Activated T-cell treated with anti-CD3 and anti-CD28 coated beads, Interleukin-2, amount 50 U/mL, for 72 hours (primary cell): ENCODE data around the gene YY1AP1. TPM values are rescaled to one million over a fixed set of nuclear protein-coding genes. Genes with fewer than 3 reads are reported as not detected.
"Not testable (repeated sequence)": the region's sequence is repeated elsewhere in the genome, so short reads cannot be mapped to it uniquely, and the experiment has no call there.

Source experiments
- ATAC-seq, 2 donors: fragments of 150-1000 bp; cut with Tn5 transposase; replicated peaks in 1 of 2; 2 replicates each; pipeline ENCODE4 v1.10.0; 2021; ENCODE audit warnings: moderate library complexity in 2 of 2, mild to moderate bottlenecking in 1 of 2
- DNase-seq, 2 donors: peaks; one replicate each; pipeline ENCODE4 v3.0.0; 2021 to 2022; ENCODE audit warnings: mixed read lengths in 1 of 2
- H3K27ac Mint-ChIP-seq: one replicate; pipeline ENCODE4 v1.8.0; 2022; ENCODE audit warnings: mild to moderate bottlenecking, moderate library complexity, mixed read lengths
- H3K27me3 Mint-ChIP-seq: one replicate; pipeline ENCODE4 v1.8.0; 2022; ENCODE audit warnings: low read depth, mixed read lengths
- H3K36me3 Mint-ChIP-seq, 2 donors: one replicate each; pipeline ENCODE4 v1.8.0; 2022; ENCODE audit warnings: mixed read lengths in 2 of 2, mild to moderate bottlenecking in 1 of 2; ENCODE audit not compliant: insufficient read depth in 2 of 2
- H3K4me1 Mint-ChIP-seq: one replicate; pipeline ENCODE4 v1.8.0; 2022; ENCODE audit warnings: low read depth, mixed read lengths
- H3K4me3 Mint-ChIP-seq, 2 donors: one replicate each; pipeline ENCODE4 v1.8.0; 2022; ENCODE audit warnings: mild to moderate bottlenecking in 2 of 2, mixed read lengths in 2 of 2, moderate library complexity in 2 of 2
- H3K9me3 Mint-ChIP-seq, 2 donors: one replicate each; pipeline ENCODE4 v1.8.0; 2022; ENCODE audit warnings: mixed read lengths in 2 of 2
- total RNA-seq, 2 donors: library from RNA; stranded (reverse); gene quantifications; one replicate each; pipeline ENCODE4 v1.2.3, GENCODE V29; 2022

Gene YY1AP1, protein sequence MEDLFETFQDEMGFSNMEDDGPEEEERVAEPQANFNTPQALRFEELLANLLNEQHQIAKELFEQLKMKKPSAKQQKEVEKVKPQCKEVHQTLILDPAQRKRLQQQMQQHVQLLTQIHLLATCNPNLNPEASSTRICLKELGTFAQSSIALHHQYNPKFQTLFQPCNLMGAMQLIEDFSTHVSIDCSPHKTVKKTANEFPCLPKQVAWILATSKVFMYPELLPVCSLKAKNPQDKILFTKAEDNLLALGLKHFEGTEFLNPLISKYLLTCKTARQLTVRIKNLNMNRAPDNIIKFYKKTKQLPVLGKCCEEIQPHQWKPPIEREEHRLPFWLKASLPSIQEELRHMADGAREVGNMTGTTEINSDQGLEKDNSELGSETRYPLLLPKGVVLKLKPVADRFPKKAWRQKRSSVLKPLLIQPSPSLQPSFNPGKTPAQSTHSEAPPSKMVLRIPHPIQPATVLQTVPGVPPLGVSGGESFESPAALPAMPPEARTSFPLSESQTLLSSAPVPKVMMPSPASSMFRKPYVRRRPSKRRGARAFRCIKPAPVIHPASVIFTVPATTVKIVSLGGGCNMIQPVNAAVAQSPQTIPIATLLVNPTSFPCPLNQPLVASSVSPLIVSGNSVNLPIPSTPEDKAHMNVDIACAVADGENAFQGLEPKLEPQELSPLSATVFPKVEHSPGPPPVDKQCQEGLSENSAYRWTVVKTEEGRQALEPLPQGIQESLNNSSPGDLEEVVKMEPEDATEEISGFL
- 10 to 100 TPM; 94.5 to 98.9 TPM for total RNA-seq

DNA sequence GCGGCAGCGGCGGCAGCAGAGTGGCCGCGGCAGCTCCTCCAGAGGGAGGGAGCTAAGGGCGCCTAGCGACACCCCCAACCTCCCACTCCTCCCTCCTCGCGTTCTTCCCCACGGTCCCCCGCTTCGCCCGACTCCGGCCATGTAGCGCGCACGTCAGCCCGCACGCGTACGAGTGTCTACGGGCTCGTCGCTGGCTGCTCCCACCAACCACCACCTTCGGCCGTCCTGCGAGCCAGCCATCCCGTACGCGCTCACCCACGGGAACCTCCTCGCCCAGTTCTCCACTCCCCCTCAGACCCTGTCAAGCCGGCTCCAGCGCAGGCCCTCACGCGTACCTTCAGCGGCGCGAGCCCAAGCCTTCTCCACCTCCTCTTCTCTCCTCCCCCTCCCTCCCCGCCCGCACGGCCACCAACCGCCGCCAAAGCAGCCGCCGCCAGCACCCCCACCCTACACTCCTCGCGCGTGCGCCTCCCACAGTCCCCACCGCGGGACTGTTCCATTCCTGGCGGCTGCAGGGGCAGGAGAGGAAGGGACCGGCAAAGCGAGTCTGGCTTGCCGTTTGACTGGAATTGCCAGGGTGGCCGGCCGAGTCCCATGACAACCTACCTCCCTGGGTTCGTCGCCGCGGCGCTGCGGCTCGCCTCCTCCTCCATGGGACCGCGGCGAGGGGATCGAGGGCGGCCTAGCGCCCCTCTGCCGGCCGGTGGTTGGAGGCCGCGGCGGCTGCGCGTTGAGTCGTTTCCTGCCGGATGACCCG, at the start of gene YY1AP1:
TSS of gene YY1AP1 (minus strand) at position 451 of the 757 bp plus-strand sequence. CDS start 8,338 bp downstream, outside the sequence.
- Mint-ChIP-seq H3K4me1 (peaks cover 75% of the 10 kb centered on the region), H3K9me3 (no peaks in the 10 kb centered on the region), H3K4me3 (peak within 1 kb of the TSS; percentile 92 to 95), H3K36me3 (peaks cover 7 to 38% of the 10 kb centered on the region in 2 donors), H3K27me3 (no peaks in the 10 kb centered on the region), H3K27ac (peak within 1 kb of the TSS; percentile 95)
- peak; percentile 92 to 93 for DNase-seq
- ATAC-seq = peak; percentile 90 to 91

DNA sequence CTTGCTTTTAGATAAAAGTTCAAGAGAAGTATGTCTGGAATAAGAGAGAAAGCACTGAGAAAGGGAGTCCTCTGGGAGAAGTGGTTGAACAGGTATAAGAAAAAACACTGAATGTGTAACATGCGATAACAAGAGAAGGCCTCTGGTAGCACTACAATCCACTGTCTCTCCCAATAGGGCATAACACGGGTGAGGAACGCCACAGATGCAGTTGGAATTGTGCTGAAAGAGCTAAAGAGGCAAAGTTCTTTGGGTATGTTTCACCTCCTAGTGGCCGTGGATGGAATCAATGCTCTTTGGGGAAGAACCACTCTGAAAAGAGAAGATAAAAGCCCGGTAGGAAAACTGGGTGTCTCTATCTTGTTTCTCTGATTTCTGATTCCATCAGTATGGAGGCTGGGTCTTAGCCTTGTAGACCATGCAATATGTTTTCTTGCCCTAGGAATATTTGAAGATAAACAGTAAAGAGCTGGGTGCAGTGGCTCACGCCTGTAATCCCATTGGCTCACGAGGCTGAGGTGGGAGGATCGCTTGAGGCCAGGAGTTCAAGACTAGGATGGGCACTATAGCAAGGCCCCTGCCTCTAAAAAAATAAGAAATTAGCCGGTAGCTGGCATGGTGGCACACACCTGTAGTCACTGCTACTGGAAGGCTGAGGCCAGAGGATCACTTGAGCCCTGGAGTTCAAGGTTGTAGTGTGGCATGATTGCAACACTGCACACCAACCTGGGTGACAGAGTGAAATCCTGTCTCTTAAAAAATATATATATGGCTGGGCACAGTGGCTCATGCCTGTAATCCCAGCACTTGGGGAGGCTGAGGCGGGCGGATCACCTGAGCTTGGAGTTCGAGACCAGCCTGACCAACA, 40.7 kb upstream of the YY1AP1 start:
- Mint-ChIP-seq H3K4me3 (no peak overlapping the region), H3K36me3 (peaks cover 5 to 12% of the 10 kb centered on the region in 2 donors)

DNA sequence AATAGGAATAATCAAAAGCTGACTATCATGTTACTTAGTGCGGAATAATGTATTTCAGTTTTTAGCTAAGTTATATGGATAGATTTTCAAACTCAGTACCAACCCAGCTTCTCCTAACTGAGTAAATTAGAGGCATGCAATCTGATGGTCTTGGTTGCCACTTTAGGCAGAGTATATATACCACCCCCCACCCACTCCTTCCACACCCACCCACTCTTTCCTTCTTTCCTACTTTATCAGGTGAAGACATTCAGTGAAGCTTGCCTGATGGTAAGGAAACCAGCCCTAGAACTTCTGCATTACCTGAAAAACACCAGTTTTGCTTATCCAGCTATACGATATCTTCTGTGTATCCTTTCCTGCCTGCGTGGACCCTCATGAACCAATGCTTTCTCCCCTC, 36.6 kb upstream of the YY1AP1 start:
- Mint-ChIP-seq H3K4me3 (no peak overlapping the region), H3K36me3 (peaks cover 3 to 8% of the 10 kb centered on the region in 2 donors), H3K27me3 (no peaks in the 10 kb centered on the region), H3K9me3 (no peaks in the 10 kb centered on the region), H3K4me1 (no peaks in the 10 kb centered on the region), H3K27ac (no peak overlapping the region)
- DNase-seq = no peak
- ATAC-seq = no peak

More for the DNA sequence above, 40.7 kb upstream of the YY1AP1 start:
- ATAC-seq (no peak), DNase-seq (peak; percentile 23 to 26)
- H3K27ac Mint-ChIP-seq = peak overlapping the region; percentile 12
- no peaks in the 10 kb centered on the region for H3K9me3 Mint-ChIP-seq
- H3K27me3 Mint-ChIP-seq = no peaks in the 10 kb centered on the region
- H3K4me1 Mint-ChIP-seq = no peaks in the 10 kb centered on the region

DNA sequence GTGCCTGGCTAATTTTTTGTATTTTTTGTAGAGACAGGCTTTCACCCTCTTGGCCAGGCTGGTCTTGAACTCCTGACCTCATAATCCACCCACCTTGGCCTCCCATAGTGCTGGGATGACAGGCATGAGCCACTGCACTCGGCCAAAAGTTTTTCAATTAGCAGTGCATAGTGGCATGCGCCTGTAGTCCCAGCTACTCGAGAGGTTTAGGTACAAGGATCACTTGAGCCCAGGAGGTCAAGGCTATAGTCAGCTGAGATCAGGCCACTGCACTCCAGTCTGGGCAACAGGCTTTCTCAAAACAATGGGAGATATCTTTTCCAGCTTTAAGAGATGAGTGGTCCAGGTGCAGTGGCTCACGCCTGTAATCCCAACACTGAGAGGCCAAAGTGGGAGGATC, 31.1 kb upstream of the YY1AP1 start:
- Mint-ChIP-seq H3K27ac (no peak overlapping the region), H3K27me3 (no peaks in the 10 kb centered on the region), H3K36me3 (peaks cover 0 to 9% of the 10 kb centered on the region in 2 donors), H3K4me3 (no peak overlapping the region), H3K4me1 (peaks cover 14% of the 10 kb centered on the region), H3K9me3 (no peaks in the 10 kb centered on the region)
- no peak for ATAC-seq
- no peak for DNase-seq

DNA sequence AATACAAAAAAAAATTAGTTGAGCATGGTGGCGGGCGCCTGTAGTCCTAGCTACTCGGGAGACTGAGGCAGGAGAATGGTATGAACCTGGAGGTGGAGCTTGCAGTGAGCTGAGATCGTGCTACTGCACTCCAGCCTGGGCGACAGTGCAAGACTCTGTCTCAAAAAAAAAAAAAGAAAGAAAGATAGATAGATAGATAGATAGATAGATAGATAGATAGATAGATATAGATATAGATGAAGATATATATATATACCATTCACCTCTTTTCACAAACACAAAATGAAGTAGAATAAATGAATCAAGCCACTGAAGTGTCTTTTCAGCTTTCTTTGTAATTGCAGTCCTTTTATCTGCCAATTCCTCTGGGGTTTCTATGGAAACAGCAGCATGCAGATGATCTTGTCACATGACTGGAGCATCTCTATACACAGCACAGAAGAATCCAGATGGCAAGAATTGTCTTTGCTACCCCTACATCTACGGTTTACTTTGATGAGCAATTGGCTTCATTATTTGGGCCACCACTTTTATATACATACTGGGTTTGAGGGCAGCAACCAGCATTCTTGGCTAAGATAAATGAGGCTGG, 30.0 kb upstream of the YY1AP1 start:
- not testable (repeated sequence) for H3K9me3 Mint-ChIP-seq, ATAC-seq, H3K27me3 Mint-ChIP-seq, DNase-seq, H3K4me3 Mint-ChIP-seq, H3K27ac Mint-ChIP-seq
- H3K36me3 Mint-ChIP-seq = peaks cover 0 to 13% of the 10 kb centered on the region in 2 donors
- peaks cover 14% of the 10 kb centered on the region for H3K4me1 Mint-ChIP-seq

DNA sequence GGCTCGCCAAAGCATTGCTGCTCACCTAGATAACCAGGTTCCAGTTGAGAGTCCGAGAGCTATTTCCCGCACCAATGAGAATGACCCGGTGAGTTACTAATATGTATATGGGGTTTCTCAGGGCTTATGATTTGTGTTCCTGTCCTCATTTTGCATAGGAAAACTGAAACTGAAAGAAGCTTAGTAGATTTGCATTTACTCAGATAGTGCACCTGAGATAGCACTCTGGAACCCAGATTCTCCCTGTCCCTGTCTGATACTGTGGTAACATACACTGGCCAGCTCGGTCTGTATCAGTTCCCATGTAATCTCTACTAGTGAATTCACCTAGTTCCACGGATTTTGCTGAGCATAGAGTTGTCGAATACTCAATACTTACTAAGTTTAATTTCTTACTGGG, 28.5 kb upstream of the YY1AP1 start:
- Mint-ChIP-seq H3K4me3 (no peak overlapping the region), H3K36me3 (peaks cover 0 to 17% of the 10 kb centered on the region in 2 donors), H3K27me3 (no peaks in the 10 kb centered on the region), H3K27ac (no peak overlapping the region), H3K4me1 (peaks cover 14% of the 10 kb centered on the region), H3K9me3 (no peaks in the 10 kb centered on the region)
- ATAC-seq (peak in 1 of 2 donors; percentile 42), DNase-seq (no peak)

DNA sequence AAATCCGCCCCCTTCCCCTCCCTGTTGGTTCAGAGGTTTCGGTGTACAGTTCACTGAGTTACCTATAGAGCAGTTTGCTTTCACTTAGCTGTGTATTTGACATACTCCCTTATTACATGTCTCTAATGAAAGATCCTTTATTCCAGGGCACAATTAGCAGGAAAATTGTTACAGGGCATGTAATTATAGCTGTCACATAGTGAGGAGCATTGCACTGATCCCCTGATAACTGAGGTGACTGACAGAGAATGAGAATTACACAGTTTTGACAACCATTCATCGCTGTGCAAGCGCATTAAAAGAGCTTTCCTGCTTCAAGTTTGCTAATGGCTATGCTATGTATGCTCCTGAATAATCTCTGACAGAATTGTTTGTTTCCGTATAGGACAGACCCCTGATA, 27.2 kb upstream of the YY1AP1 start:
- Mint-ChIP-seq H3K4me1 (peaks cover 14% of the 10 kb centered on the region), H3K27ac (no peak overlapping the region)

DNA sequence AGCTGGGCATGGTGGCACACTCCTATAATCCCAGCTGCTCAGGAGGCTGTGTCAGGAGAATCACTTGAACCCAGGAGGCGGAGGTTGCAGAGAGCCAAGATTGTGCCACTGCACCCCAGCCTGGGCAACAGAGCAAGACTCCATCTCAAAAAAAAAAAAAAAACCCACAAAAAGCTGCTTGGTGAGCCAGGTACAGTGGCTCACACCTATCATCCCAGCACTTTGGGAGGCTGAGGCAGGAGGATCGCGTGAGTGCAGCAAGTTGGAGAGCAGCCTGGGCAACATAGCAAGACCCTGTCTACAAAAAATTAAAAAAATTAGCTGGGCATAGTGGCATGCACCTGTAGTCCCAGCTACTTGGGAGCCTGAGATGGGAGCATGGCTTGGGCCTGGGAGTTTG, 26.5 kb upstream of the YY1AP1 start:
- not testable (repeated sequence) for ATAC-seq, H3K9me3 Mint-ChIP-seq, DNase-seq, H3K4me3 Mint-ChIP-seq, H3K27me3 Mint-ChIP-seq, H3K27ac Mint-ChIP-seq
- Mint-ChIP-seq H3K4me1 (peaks cover 14% of the 10 kb centered on the region), H3K36me3 (peaks cover 0 to 14% of the 10 kb centered on the region in 2 donors)

More for the DNA sequence above, 27.2 kb upstream of the YY1AP1 start:
- H3K4me3 Mint-ChIP-seq = no peak overlapping the region
- no peaks in the 10 kb centered on the region for H3K9me3 Mint-ChIP-seq
- DNase-seq (no peak), ATAC-seq (no peak)
- peaks cover 0 to 13% of the 10 kb centered on the region in 2 donors for H3K36me3 Mint-ChIP-seq
- H3K27me3 Mint-ChIP-seq = no peaks in the 10 kb centered on the region

DNA sequence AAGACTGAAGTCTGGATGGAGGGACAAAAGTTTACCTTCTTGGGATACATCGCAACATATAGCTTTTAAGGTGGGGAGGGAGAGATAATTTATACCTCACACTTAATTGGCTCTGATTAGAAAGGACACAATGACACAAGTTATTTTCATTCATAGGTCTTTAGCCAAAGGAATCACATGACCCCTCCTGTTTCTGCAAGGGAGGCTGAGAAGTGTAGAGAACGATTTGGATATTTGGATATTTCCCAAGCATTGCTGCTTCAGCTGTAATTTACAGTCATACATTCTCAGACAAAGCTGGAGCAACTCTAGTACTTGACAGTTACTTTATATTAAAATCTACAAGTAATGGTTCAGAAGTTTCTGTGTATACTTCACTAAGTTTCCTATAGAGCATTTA, 24.5 kb upstream of the YY1AP1 start:
- Mint-ChIP-seq H3K4me1 (peaks cover 14% of the 10 kb centered on the region), H3K36me3 (peaks cover 0 to 22% of the 10 kb centered on the region in 2 donors), H3K9me3 (no peaks in the 10 kb centered on the region), H3K4me3 (no peak overlapping the region), H3K27ac (no peak overlapping the region), H3K27me3 (no peaks in the 10 kb centered on the region)
- no peak for ATAC-seq
- no peak for DNase-seq

DNA sequence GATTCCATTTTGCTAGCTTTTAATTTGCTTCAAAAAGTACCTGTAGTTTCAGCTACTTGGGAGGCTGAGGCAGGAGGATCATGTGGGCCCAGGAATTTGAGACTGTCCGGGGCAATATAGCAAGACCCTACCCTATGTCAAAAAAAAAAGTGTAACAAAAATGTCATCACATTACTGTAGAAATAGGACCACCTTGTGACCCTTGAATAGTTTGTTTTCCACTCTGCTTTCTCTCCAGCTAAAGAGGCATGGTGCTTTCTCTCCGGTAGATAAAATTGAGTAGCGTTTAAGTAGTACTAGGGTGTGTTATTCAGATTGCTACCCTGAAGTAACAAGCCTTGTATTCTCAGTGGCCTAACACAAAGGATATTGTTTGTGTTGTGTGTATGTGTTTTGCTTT, 24.1 kb upstream of the YY1AP1 start:
- not testable (repeated sequence) for DNase-seq, H3K27ac Mint-ChIP-seq, H3K9me3 Mint-ChIP-seq, H3K27me3 Mint-ChIP-seq, ATAC-seq, H3K4me3 Mint-ChIP-seq
- Mint-ChIP-seq H3K36me3 (peaks cover 0 to 22% of the 10 kb centered on the region in 2 donors), H3K4me1 (peaks cover 19% of the 10 kb centered on the region)

DNA sequence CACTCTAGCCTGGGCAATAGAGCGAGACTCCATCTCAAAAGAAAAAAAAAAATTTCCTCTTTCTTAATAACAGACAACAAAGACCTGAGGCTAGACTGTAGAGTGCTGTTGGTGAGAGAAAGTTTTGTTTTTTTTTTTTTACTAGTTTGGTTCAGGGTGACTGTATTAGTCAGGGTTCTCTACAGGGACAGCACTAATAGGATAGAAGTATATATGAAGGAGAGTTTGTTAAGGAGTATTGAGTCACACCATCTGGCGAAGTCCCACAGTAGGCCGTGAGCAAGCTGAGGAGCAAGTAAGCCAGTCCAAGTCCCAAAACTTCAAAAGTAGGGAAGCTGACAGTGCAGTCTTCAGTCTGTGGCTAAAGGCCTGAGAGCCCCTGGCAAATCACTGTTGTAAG, 22.9 kb upstream of the YY1AP1 start:
- not testable (repeated sequence) for H3K4me3 Mint-ChIP-seq, H3K9me3 Mint-ChIP-seq, H3K27me3 Mint-ChIP-seq, ATAC-seq, H3K27ac Mint-ChIP-seq, DNase-seq
- H3K36me3 Mint-ChIP-seq = peaks cover 0 to 22% of the 10 kb centered on the region in 2 donors
- H3K4me1 Mint-ChIP-seq = peaks cover 16% of the 10 kb centered on the region

DNA sequence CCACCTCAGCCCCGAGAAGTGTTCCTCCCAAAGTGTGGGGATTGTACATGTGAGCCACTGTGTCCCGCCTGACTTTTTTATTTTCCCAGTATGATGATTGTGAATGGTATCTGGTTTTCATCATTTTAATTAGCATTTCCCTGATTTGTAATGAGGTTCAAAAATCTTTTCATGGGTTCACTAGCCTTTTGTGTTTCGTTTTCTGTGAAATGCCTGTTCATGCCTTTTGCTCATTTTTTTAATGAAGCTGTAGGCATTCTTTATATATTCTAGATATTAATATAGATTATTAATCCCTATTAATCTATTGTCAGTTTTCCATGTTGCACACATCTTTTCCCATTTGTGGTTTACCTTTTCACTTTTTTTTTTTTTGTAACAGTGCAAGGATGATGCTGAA, 20.8 kb upstream of the YY1AP1 start:
- Mint-ChIP-seq H3K27me3 (no peaks in the 10 kb centered on the region), H3K36me3 (peaks cover 2 to 16% of the 10 kb centered on the region in 2 donors), H3K4me1 (peaks cover 20% of the 10 kb centered on the region), H3K4me3 (no peak overlapping the region), H3K9me3 (no peaks in the 10 kb centered on the region), H3K27ac (no peak overlapping the region)
- ATAC-seq (no peak), DNase-seq (no peak)
